ENCODE measurements around the gene DRICH1. TPM values are rescaled to one million over a fixed set of nuclear protein-coding genes. Genes with fewer than 3 reads are reported as not detected.

The DRICH1 gene
- total and polyA plus RNA-seq, 2 of the 8 experiments (the other 6 are each of a cell fraction or from before 2014, with no cell fraction given), result 0.21 to 0.28 TPM

DNA sequence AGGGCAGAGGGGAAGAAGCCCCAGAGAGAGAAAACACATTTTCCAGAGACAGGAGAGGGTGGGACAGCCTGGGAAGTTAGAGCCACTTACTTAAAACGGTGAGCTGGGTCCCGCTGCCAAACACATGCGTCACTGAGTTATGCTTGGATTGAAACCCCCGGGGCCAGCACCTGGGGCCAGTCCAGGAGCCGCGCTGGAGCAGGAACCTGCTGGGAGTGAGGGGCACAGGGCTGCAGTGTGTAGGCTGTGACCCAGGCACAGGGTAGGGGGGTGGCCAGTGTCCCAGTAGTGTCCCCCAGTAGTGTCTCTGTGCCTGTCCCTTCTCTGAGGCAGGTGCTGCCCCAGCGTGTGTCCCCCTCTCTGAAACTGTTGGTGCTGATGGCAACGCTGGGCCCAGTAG lies 57.2 kb downstream of the DRICH1 start:
- Histone ChIP-seq H3K9ac (replicated peaks in 1 of 4; ENCODE audit: extremely low read depth in 1 of 4, low read depth in 3 of 4, low read length in 3 of 4) (no peak overlapping the region), H3K27ac (ENCODE audit: low read depth, low read length) (no peak overlapping the region), H3K4ac (replicated peaks; ENCODE audit: insufficient read length, low read depth, low read length) (no peak overlapping the region), H2AK5ac (ENCODE audit: low read depth, low read length) (no peak overlapping the region), H4K8ac (ENCODE audit: extremely low read depth, insufficient read depth, low read length) (no peak overlapping the region), H3K27me3 (replicated peaks in 1 of 4; ENCODE audit: control insufficient read depth in 3 of 4, extremely low read depth in 1 of 4, insufficient read depth in 3 of 4, low read length in 3 of 4) (peaks cover 0 to 2% (median 0%) of the 10 kb centered on the region in 4 experiments; a peak in 1 of 7 replicates), H4K20me1 (replicated peaks in 1 of 2; ENCODE audit: control insufficient read depth in 1 of 2, insufficient read depth in 2 of 2, low read length in 2 of 2) (no peaks in the 10 kb centered on the region), H2BK12ac (ENCODE audit: low read depth, low read length) (no peak overlapping the region), H3K23ac (ENCODE audit: insufficient read length) (no peak overlapping the region), H2BK20ac (ENCODE audit: low read length) (no peak overlapping the region), H4K5ac (ENCODE audit: insufficient read length, low read depth, low read length) (no peak overlapping the region), H3K4me3 (ENCODE audit: extremely low read depth in 1 of 4, insufficient read depth in 2 of 4, low read depth in 3 of 4, low read length in 4 of 4) (no peak overlapping the region), H3K79me2 (ENCODE audit: control insufficient read depth in 1 of 2, insufficient read depth in 2 of 2, low read length in 2 of 2) (no peaks in the 10 kb centered on the region), H2AFZ (ENCODE audit: low read length) (no peak overlapping the region), H4K91ac (replicated peaks; ENCODE audit: insufficient read length, low read length) (no peak overlapping the region), H3K14ac (ENCODE audit: insufficient read length) (no peak overlapping the region), H2BK120ac (replicated peaks; ENCODE audit: low read depth, low read length) (no peak overlapping the region), H3K56ac (replicated peaks; ENCODE audit: insufficient read length, low read depth, low read length) (no peak overlapping the region), H3K79me1 (ENCODE audit: low read depth, low read length) (no peaks in the 10 kb centered on the region), H3K36me3 (ENCODE audit: control insufficient read depth in 2 of 4, insufficient read depth in 4 of 4, low read length in 3 of 4) (no peaks in the 10 kb centered on the region), H3K4me1 (replicated peaks in 1 of 4; ENCODE audit: control insufficient read depth in 3 of 4, insufficient read depth in 4 of 4, low read length in 3 of 4) (no peaks in the 10 kb centered on the region), H2BK15ac (ENCODE audit: low read length) (no peak overlapping the region), H2BK5ac (ENCODE audit: low read depth, low read length) (no peak overlapping the region), H3K23me2 (ENCODE audit: low read depth, low read length) (no peaks in the 10 kb centered on the region; the same call in 1 of the 2 replicates), H3K9me3 (ENCODE audit: insufficient read depth in 2 of 2, low read depth in 1 of 2, low read length in 1 of 2) (no peaks in the 10 kb centered on the region), H3K4me2 (ENCODE audit: insufficient read depth in 1 of 2, low read depth in 2 of 2, low read length in 2 of 2) (no peak overlapping the region), H3K18ac (ENCODE audit: extremely low read depth, low read length) (no peak overlapping the region)
- TF ChIP-seq POU5F1 (IDR thresholded peaks at IDR 0.05; ENCODE audit: low read depth, low read length) (no peak), SAP30 (IDR thresholded peaks at IDR 0.05; ENCODE audit: insufficient read depth, insufficient replicate concordance, low read length) (no peak), FOSL1 (IDR thresholded peaks at IDR 0.05; ENCODE audit: insufficient read depth, low read depth, low read length) (no peak), KDM4A (IDR thresholded peaks at IDR 0.05; ENCODE audit: low read depth, low read length, severe bottlenecking) (no peak), PHF8 (conservative IDR thresholded peaks at IDR 0.05; ENCODE audit: low read depth, low read length) (no peak), CBX5 (IDR thresholded peaks at IDR 0.05; ENCODE audit: low read depth, low read length) (no peak), CREB1 (IDR thresholded peaks at IDR 0.05) (no peak), RBBP5 (IDR thresholded peaks at IDR 0.05; ENCODE audit: borderline replicate concordance, low read depth, low read length) (no peak), CEBPB (IDR thresholded peaks at IDR 0.05; ENCODE audit: low read depth, low read length) (no peak)
- TF ChIP-seq, protein P1, sequence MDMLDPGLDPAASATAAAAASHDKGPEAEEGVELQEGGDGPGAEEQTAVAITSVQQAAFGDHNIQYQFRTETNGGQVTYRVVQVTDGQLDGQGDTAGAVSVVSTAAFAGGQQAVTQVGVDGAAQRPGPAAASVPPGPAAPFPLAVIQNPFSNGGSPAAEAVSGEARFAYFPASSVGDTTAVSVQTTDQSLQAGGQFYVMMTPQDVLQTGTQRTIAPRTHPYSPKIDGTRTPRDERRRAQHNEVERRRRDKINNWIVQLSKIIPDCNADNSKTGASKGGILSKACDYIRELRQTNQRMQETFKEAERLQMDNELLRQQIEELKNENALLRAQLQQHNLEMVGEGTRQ (IDR thresholded peaks at IDR 0.05; ENCODE audit: low read length), result no peak
- TF ChIP-seq, protein P2, sequence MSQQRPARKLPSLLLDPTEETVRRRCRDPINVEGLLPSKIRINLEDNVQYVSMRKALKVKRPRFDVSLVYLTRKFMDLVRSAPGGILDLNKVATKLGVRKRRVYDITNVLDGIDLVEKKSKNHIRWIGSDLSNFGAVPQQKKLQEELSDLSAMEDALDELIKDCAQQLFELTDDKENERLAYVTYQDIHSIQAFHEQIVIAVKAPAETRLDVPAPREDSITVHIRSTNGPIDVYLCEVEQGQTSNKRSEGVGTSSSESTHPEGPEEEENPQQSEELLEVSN (IDR thresholded peaks at IDR 0.05), result no peak
- ChIA-PET POLR2A (ENCODE audit: partially characterized antibody) (no interaction called here), CTCF (ENCODE audit: partially characterized antibody) (interaction anchor here (0.6 to 1.4 kb wide), 4 partner anchors 13 to 171 kb away, joined by 3 read pairs; no protein-coding TSS in a partner anchor)
- DNase-seq (ENCODE audit: low read depth in 1 of 2, low spot score in 2 of 2) (no peak), FAIRE-seq (no peak)
- 81% methylated on average over 7 of the region's 8 CpGs; no CpG with 5 or more reads in 1 of the 2 experiments for WGBS, 2 experiments (ENCODE audit: extremely low coverage in 1 of 2, insufficient coverage in 1 of 2, insufficient read length in 1 of 2, insufficient replicate concordance in 2 of 2, low coverage in 1 of 2, low lambda C conversion rate in 2 of 2, missing lambda C conversion rate in 1 of 2)

Data from H1 (cell line).